GM19351 (cell line): ENCODE results near the gene DIRAS1.

ENCODE experiments used
- ATAC-seq: cut with Tn5 transposase; IDR thresholded peaks from one replicate; pipeline ENCODE4 v1.9.1; 2021; ENCODE audit warnings: mild to moderate bottlenecking, moderate library complexity; ENCODE audit not compliant: unreplicated experiment

DIRAS1 gene

GRCh38 chr19:2720777-2721569 is at the start of gene DIRAS1:
DIRAS1 (minus strand) TSS chr19:2721372; CDS start chr19:2717806, 3,566 bp downstream.
- ATAC-seq: no peak

GRCh38 chr19:2770055-2771013 is 49.2 kb upstream of the DIRAS1 start:
- ATAC-seq: no peak

- no peak for ATAC-seq
These were observed 48.0 kb upstream of the DIRAS1 start for GRCh38 chr19:2769218-2769617.

GRCh38 chr19:2768365-2769132 is 47.4 kb upstream of the DIRAS1 start:
- ATAC-seq: no peak

- ATAC-seq: no peak
These were observed 46.5 kb upstream of the DIRAS1 start for GRCh38 chr19:2767688-2768087.

- no peak for ATAC-seq
These were observed 45.6 kb upstream of the DIRAS1 start for GRCh38 chr19:2766594-2767372.

- no peak for ATAC-seq
These were observed 44.2 kb upstream of the DIRAS1 start for GRCh38 chr19:2765376-2765775.

- no peak for ATAC-seq
These were observed 43.8 kb upstream of the DIRAS1 start for GRCh38 chr19:2764945-2765344.

- ATAC-seq: no peak
These were observed 42.5 kb upstream of the DIRAS1 start for GRCh38 chr19:2763687-2764086.

GRCh38 chr19:2762783-2763496 is 41.8 kb upstream of the DIRAS1 start:
- ATAC-seq: no peak

GRCh38 chr19:2761876-2762782 is 41.0 kb upstream of the DIRAS1 start:
- ATAC-seq: no peak

- no peak for ATAC-seq
These were observed 40.1 kb upstream of the DIRAS1 start for GRCh38 chr19:2761309-2761677.

- ATAC-seq: no peak
These were observed 38.8 kb upstream of the DIRAS1 start for GRCh38 chr19:2759965-2760364.

GRCh38 chr19:2759362-2759761 is 38.2 kb upstream of the DIRAS1 start:
- no peak for ATAC-seq

- ATAC-seq: no peak
These were observed 37.6 kb upstream of the DIRAS1 start for GRCh38 chr19:2758601-2759313.

GRCh38 chr19:2756921-2757881 is 36.0 kb upstream of the DIRAS1 start:
- ATAC-seq: no peak

- ATAC-seq: no peak
These were observed 35.3 kb upstream of the DIRAS1 start for GRCh38 chr19:2756477-2756876.
